K562 (cell line): ENCODE results near the gene ECM1. TPM values are rescaled to one million over a fixed set of nuclear protein-coding genes. Genes with fewer than 3 reads are reported as not detected.
A peak's percentile ranks its signal among the peaks of the same experiment; 100 is the strongest.

ENCODE experiments used
- CAMTA2 ChIP-seq: fragments of 250-450 bp; sonication (Bioruptor Pico); conservative IDR thresholded peaks from 2 replicates; pipeline ENCODE4 v1.5.1; 2022
- ERF ChIP-seq: fragments of 450-650 bp; formaldehyde crosslinking; IDR thresholded peaks from 2 replicates; pipeline ENCODE4 v1.4.0; 2020; ENCODE audit warnings: mild to moderate bottlenecking, mixed read lengths
- GABPA ChIP-seq: fragments of 200-800 bp; sonication (Bioruptor generic); conservative IDR thresholded peaks from 2 replicates; pipeline ENCODE4 v1.6.1; 2016; ENCODE audit warnings: low read depth, missing genetic modification characterization, missing compliant biosample characterization
- KDM1A ChIP-seq, 2 experiments: fragments of 450-650 bp; IDR thresholded peaks; 2 replicates each; pipeline ENCODE4 v1.6.1; 2016; ENCODE audit warnings: mild to moderate bottlenecking in 2 of 2
- MAFK ChIP-seq: IDR thresholded peaks from 2 replicates; pipeline ENCODE4 v1.6.1; 2011; ENCODE audit warnings: low read length, improper control_type of control experiment
- NCOR1 ChIP-seq: fragments of 450-650 bp; IDR thresholded peaks from 2 replicates; pipeline ENCODE4 v1.6.1; 2016; ENCODE audit warnings: mild to moderate bottlenecking, moderate library complexity
- NRF1 ChIP-seq, 2 experiments: fragments of 450-650 bp; IDR thresholded peaks in 1 of 2; conservative IDR thresholded peaks in 1 of 2; 2 replicates each; pipeline ENCODE4 v1.6.1; 2014; ENCODE audit warnings: mild to moderate bottlenecking in 2 of 2
- POLR2A ChIP-seq: fragments of 450-650 bp; conservative IDR thresholded peaks from 2 replicates; pipeline ENCODE4 v1.6.1; 2016
- PTTG1 ChIP-seq: fragments of 450-650 bp; IDR thresholded peaks from 2 replicates; pipeline ENCODE4 v1.6.1; 2016; ENCODE audit warnings: low read depth, mild to moderate bottlenecking, missing genetic modification characterization, missing compliant biosample characterization
- RNF2 ChIP-seq: sonication (generic); IDR thresholded peaks from 2 replicates; pipeline ENCODE4 v1.6.1; 2016
- RUNX1 ChIP-seq: sonication (generic); IDR thresholded peaks from 2 replicates; pipeline ENCODE4 v1.6.1; 2016; ENCODE audit warnings: antibody characterized with exemption, low read depth
- THRAP3 ChIP-seq: fragments of 450-650 bp; IDR thresholded peaks from 2 replicates; pipeline ENCODE4 v1.6.1; 2016; ENCODE audit warnings: mild to moderate bottlenecking, inconsistent platforms, borderline replicate concordance
- ZNF174 ChIP-seq: fragments of 250-450 bp; sonication (Bioruptor Pico); IDR thresholded peaks from 2 replicates; pipeline ENCODE4 v1.4.0; 2020; ENCODE audit warnings: mild to moderate bottlenecking
- ZNF277 ChIP-seq: fragments of 250-450 bp; sonication (Bioruptor Pico); IDR thresholded peaks from 2 replicates; pipeline ENCODE4 v1.8.0; 2022; ENCODE audit warnings: inconsistent platforms, mild to moderate bottlenecking, moderate library complexity, borderline replicate concordance
- ZNF511 ChIP-seq: sonication (generic); formaldehyde crosslinking; IDR thresholded peaks from 2 replicates; pipeline ENCODE4 v1.8.0; 2022; ENCODE audit warnings: mild to moderate bottlenecking, missing genetic modification reagents
- polyA plus RNA-seq, 8 experiments: library from polyadenylated mRNA; depleted of rRNA in 4 of 8; stranded (reverse) in 5 of 8; unstranded in 3 of 8; fragments of >200 nt; fragmentation: Nextera tagmentation in 2 of 8; fragmentation: Illumina TruSeq in 1 of 8; extraction: Ambion mirVana in 2 of 8; extraction: Trizol in 1 of 8; gene quantifications; 2 replicates each; pipeline versions ENCODE4 v1.2.1 to v1.2.3, GENCODE V29; 2011 to 2014; ENCODE audit warnings: inconsistent platforms in 1 of 8, missing spikeins in 1 of 8
- total RNA-seq, 7 experiments: library from RNA; depleted of rRNA in 6 of 7; stranded (reverse); fragments of >200 nt in 6 of 7; fragmentation: Illumina TruSeq in 2 of 7; extraction: Trizol in 2 of 7; gene quantifications; 2 replicates each; pipeline versions ENCODE4 v1.2.1 to v1.2.3, GENCODE V29; 2011 to 2021; ENCODE audit warnings: low replicate concordance in 1 of 7
- TF ChIP-seq, protein P1 (sequence below): fragments of 450-650 bp; formaldehyde crosslinking; IDR thresholded peaks from 2 replicates; pipeline ENCODE4 v1.4.0; 2022; ENCODE audit warnings: missing genetic modification characterization
- TF ChIP-seq, protein P2 (sequence below): sonication (generic); formaldehyde crosslinking; IDR thresholded peaks from 2 replicates; pipeline ENCODE4 v1.9.0; 2022; ENCODE audit warnings: mild to moderate bottlenecking, missing genetic modification reagents
- TF ChIP-seq, protein P3 (sequence below), 2 experiments: fragments of 200-800 bp in 1 of 2; sonication (Bioruptor generic) in 1 of 2; sonication (generic) in 1 of 2; formaldehyde crosslinking in 1 of 2; IDR thresholded peaks in 1 of 2; conservative IDR thresholded peaks in 1 of 2; 2 replicates each; pipeline versions ENCODE4 v1.5.0 to v1.6.1; 2016 to 2020; ENCODE audit warnings: missing compliant biosample characterization in 1 of 2, missing genetic modification characterization in 1 of 2, missing genetic modification reagents in 1 of 2
- TF ChIP-seq, protein P4 (sequence below): fragments of 150-350 bp; IDR thresholded peaks from 2 replicates; pipeline ENCODE4 v1.6.1; 2014; ENCODE audit warnings: low read depth, mild to moderate bottlenecking, low read length, borderline replicate concordance

ECM1 gene
- total and polyA plus RNA-seq, 9 of the 15 experiments (the other 6 are each of a cell fraction or from before 2014, with no cell fraction given), result 6.6 to 52.2 (median 12.8) TPM

DNA sequence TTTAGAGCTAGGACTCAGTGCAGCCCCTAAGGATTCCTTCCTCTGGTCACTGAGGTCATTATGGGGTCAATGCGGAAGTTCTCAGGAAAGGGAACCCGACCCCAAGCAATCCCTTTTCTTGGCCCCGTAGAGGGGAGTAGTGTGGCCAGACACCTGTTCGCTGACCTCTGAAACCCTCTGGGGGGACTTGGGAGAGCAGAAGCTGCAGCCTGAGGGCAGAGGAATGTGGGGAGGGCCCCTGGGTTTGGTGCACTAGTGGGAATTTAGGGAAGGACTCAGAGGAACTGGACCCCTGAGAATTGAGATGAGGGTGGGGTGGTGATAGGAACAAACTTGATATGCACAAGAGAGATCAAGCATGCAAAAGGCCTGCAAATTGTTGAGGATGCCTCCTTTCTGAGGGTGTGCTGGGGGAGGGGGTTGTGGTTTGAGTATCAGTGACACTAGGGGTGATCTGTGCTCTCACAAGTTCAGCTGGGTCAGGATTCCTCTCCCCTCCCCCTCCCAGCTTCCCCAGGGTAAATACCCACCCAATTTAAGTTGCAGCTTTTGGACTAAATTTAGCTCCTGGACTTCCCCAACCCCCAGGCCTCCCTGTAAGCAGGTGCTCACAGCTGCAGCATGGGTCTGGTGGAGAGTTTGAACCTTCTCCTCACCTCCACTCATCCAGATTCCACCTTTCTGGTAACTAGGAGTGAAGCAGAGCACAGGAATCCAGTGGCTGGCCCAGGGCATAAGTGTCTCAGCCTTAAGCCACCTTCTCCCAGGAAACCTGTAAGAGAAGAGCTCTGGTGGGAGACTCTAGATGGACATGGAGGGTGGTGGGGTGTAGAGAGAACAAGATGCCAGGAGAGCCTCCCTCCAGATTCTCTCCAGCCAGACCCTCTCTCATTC lies 54.8 kb downstream of the ECM1 start (continued):
- no peak for TF ChIP-seq ZNF511 (CRISPR knock-in tag)
- no peak for TF ChIP-seq ZNF174 (CRISPR knock-in tag)
- TF ChIP-seq, protein P1, sequence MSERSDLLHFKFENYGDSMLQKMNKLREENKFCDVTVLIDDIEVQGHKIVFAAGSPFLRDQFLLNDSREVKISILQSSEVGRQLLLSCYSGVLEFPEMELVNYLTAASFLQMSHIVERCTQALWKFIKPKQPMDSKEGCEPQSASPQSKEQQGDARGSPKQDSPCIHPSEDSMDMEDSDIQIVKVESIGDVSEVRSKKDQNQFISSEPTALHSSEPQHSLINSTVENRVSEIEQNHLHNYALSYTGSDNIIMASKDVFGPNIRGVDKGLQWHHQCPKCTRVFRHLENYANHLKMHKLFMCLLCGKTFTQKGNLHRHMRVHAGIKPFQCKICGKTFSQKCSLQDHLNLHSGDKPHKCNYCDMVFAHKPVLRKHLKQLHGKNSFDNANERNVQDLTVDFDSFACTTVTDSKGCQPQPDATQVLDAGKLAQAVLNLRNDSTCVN, result peak; percentile 31; the same call in 1 of the 2 replicates
- peak in 1 of 2 experiments; percentile 4; a peak in 1 of 4 replicates for TF ChIP-seq NRF1 (conservative IDR thresholded peaks at IDR 0.05 in 1 of 2, IDR thresholded peaks at IDR 0.05 in 1 of 2)
- TF ChIP-seq ZNF277 (CRISPR knock-in tag), result 0 out of 2 replicates have a peak, but pooled peaks have one; percentile 14
- TF ChIP-seq GABPA (tag), result peak; percentile 55
- TF ChIP-seq CAMTA2 (CRISPR knock-in tag), result 0 out of 2 replicates have a peak, but pooled peaks have one; percentile 3
- TF ChIP-seq, protein P2, sequence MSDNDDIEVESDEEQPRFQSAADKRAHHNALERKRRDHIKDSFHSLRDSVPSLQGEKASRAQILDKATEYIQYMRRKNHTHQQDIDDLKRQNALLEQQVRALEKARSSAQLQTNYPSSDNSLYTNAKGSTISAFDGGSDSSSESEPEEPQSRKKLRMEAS (CRISPR knock-in tag), result no peak
- TF ChIP-seq ERF (CRISPR knock-in tag), result no peak; the same call in 1 of the 2 replicates
- TF ChIP-seq POLR2A, result peak; percentile 13; the same call in 1 of the 2 replicates
- TF ChIP-seq THRAP3, result no peak
- TF ChIP-seq, protein P3, sequence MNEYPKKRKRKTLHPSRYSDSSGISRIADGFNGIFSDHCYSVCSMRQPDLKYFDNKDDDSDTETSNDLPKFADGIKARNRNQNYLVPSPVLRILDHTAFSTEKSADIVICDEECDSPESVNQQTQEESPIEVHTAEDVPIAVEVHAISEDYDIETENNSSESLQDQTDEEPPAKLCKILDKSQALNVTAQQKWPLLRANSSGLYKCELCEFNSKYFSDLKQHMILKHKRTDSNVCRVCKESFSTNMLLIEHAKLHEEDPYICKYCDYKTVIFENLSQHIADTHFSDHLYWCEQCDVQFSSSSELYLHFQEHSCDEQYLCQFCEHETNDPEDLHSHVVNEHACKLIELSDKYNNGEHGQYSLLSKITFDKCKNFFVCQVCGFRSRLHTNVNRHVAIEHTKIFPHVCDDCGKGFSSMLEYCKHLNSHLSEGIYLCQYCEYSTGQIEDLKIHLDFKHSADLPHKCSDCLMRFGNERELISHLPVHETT (CRISPR knock-in tag; conservative IDR thresholded peaks at IDR 0.05 in 1 of 2, IDR thresholded peaks at IDR 0.05 in 1 of 2), result 0 out of 4 replicates have a peak, but pooled peaks of 1 of the 2 experiments have one; percentile 4
- TF ChIP-seq RUNX1, result 0 out of 2 replicates have a peak, but pooled peaks have one; percentile 40
- TF ChIP-seq KDM1A (IDR thresholded peaks at IDR 0.05), result no peak
- peak; percentile 64; the same call in 1 of the 2 replicates for TF ChIP-seq RNF2
- TF ChIP-seq NCOR1, result 0 out of 2 replicates have a peak, but pooled peaks have one; percentile 17
- TF ChIP-seq MAFK, result no peak
- TF ChIP-seq, protein P4, sequence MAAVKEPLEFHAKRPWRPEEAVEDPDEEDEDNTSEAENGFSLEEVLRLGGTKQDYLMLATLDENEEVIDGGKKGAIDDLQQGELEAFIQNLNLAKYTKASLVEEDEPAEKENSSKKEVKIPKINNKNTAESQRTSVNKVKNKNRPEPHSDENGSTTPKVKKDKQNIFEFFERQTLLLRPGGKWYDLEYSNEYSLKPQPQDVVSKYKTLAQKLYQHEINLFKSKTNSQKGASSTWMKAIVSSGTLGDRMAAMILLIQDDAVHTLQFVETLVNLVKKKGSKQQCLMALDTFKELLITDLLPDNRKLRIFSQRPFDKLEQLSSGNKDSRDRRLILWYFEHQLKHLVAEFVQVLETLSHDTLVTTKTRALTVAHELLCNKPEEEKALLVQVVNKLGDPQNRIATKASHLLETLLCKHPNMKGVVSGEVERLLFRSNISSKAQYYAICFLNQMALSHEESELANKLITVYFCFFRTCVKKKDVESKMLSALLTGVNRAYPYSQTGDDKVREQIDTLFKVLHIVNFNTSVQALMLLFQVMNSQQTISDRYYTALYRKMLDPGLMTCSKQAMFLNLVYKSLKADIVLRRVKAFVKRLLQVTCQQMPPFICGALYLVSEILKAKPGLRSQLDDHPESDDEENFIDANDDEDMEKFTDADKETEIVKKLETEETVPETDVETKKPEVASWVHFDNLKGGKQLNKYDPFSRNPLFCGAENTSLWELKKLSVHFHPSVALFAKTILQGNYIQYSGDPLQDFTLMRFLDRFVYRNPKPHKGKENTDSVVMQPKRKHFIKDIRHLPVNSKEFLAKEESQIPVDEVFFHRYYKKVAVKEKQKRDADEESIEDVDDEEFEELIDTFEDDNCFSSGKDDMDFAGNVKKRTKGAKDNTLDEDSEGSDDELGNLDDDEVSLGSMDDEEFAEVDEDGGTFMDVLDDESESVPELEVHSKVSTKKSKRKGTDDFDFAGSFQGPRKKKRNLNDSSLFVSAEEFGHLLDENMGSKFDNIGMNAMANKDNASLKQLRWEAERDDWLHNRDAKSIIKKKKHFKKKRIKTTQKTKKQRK, result no peak
- peak; percentile 55; the same call in 1 of the 2 replicates for TF ChIP-seq PTTG1 (tag)
